Esophagus mucosa (tissue), 1 donor: ENCODE measurements around the gene NKAIN2. TPM values are rescaled to one million over a fixed set of nuclear protein-coding genes. Genes with fewer than 3 reads are reported as not detected.
A peak's percentile ranks its signal among the peaks of the same experiment; 100 is the strongest.

ENCODE experiments used
- ATAC-seq: fragments of 200-7000 bp; cut with Tn5 transposase; one replicate; pipeline ENCODE4 v1.9.1; 2020
- total RNA-seq: library from RNA; stranded (reverse); gene quantifications from one replicate; pipeline ENCODE4 v1.2.4, GENCODE V29; 2023
- donor health status: DM: yes; HTN: yes; CAD: no.

The NKAIN2 gene
- total RNA-seq: not detected

DNA sequence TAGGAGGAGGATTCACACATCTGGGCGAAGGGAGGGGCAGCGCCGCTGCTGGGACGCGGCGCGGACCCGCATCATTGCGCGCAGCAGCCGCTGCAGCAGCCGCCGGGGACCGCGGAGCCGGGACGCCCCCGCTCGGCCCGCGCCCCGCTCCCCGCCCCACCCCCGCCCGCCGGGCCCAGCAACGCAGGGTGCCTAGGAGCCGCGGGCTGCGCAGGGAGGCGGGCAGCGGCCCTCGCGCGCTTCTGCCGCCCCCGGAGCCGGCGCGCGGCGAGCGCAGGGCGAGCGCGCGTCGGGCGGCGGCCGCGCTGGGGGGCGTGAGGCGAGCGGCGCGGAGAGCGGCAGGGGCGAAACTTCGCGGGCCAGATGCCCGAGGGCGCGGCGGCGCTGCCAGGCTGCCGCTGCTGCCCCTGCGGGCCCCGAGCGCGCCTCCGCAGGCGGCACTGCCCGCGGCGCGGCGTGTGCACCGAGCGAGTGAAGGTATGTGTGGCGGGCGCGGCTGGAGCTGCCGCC lies at the start of gene NKAIN2:
TSS of gene NKAIN2 (plus strand) at position 362 of the 510 bp plus-strand sequence.
- ATAC-seq: no peak

DNA sequence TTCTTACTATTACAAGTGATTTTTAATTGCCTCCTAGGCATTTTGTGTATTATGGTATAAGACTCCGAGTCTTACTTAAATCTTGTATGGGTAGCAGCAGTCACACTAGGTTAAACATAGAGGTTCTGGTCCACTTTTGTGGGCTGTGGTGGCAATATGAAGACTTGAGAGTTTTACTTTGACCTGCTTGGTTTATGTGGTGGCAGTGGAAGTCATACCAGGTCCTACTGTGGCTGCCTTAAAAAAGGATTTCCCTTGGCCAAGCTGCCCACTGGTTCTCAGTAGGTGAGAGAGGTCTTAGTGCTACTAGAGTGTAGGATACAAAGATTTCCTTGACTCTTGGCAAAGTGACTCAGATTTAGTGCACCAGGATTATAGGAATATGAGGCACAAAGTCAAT lies 44.2 kb upstream of the NKAIN2 start:
- no peak for ATAC-seq

DNA sequence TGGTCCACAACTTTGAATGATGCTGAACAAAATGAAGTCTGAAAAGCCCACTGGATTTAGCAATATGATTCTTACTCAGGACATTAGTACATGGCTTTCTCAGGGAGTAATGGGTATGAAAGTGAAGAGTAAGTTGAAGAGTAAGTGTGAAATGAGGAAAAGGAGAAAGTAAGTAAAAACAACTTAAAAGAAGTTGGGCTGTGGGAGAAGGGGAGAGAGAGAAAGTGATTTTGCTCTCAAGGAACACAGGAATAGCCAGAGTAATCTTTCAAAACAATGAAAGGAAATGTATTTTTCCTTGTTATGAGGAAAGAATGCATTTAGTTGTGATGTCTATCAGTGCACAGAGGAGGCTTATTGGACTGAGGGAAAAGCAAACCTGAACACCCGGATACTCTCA lies 39.8 kb upstream of the NKAIN2 start:
- no peak for ATAC-seq

DNA sequence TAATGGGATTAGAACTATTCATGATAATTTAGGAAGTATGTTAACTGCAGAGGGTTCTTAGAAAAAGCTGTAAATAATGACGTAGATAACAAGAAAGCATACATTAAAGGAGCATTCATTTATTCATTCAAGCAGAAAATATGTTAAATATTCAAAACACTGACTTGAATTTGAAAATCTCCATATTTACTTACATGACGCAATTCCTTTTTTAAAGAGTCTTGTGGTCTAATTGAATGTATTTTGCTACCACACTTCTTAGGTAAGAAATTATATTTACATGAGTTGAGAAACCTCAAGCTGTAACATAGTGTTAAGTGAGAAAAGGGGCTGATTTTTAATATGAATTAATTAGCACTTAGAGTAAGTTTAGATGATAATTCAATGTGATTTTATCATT lies 38.9 kb upstream of the NKAIN2 start:
- no peak for ATAC-seq

DNA sequence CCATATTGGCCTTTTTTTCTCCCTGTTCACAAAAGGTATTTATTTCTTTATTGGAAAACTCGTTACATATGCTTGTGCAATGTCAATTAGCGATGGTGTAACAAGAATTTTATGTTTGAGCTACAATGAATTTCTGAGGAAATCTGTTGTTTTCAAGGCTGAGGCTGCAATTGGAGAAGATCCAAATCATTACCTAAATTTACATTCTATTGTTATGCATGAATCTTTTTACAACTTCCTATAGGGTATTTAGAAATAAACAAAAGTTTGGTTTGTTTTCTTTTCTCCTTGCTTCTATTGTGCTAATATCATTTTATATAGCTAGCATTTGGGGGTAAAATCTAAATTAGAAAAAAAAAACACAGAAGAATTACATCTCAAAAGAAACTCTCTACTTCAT lies 34.7 kb upstream of the NKAIN2 start:
- ATAC-seq: no peak

DNA sequence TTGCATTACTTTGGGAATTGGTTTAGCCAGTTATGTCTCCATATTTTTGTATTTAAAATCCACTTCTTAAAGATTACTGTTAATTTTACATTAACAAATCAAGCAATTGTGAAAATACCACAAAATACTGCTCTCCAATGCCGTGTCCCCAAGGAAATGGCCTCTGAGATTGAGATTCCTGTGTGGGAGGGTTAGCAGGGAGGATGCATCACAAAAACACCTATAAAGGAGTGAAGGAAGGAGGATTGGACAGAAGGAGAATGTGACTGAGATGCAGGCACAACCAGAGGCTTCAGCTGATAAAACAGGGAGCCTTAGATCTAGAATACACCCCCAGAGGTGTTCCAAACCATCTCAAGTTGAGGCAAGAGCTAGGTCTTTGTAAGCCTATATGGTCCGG lies 34.2 kb upstream of the NKAIN2 start:
- ATAC-seq: no peak

DNA sequence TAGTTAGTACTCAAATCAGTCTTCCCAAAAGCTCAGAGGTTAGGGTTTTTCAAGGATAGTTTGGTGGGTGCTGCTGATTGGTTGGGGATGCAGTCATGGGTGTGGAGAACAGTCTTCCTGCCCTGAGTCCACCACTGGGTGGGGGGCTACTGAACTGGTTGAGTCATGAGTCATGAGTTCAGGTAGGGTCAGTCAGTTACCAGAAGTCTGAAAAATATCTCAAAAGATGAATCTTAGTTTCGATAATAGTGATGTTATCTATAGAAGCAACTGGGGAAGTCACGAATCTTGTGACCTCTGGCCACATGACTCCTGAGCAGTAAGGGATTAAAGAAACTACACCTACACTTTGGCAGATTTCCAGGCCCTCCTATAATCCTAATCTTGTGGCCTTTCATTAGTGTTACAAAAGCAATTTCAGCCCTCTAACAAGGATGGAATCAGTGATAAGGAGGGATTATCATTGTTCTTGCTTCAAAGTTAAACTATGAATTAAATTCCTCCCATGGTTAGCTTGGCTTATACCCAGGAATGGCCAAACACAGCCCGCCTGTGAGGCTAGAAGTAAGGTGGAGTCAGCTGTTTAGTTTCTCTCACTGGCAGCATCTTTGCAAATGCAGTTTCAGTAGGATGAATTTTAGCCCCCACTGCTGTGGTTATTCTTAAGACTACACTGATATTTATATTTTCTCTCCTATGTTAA lies 33.3 kb upstream of the NKAIN2 start:
- ATAC-seq: no peak

DNA sequence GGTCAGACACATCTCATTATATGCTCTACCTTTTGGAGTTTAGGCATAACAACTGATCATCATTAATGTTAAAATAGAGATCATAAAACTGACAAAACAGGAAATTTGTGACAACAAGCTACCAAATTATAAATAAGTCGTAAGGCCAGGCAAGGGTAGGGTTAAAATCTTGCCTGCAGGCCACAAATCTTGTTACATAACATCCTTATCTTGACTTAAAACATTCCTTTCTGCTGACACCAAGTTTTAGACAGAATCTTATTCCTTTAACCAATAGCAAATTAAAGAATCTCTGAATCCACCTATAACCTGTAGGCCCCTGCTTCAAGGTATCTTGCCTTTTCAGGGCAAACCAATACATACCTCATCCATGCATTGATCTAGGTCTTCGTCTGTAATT lies 32.5 kb upstream of the NKAIN2 start:
- ATAC-seq: no peak

DNA sequence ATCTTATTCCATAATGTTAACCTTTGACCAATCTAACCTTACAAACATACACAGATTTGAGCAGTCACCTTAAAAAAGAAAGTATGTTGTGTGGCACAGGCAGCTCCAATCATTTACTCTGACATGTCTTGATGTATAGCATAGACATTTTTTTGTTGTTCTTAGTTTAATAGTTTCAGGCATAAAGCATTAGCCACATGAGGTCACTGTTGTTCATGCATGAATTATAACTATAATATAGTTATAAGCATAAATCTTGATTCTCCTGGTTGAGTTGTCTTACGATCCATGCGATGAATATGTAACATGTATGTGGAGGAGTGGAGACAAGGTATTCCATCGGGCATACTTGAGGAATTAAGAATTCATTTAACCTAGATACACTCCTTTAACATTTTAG lies 26.1 kb upstream of the NKAIN2 start:
- ATAC-seq: no peak

DNA sequence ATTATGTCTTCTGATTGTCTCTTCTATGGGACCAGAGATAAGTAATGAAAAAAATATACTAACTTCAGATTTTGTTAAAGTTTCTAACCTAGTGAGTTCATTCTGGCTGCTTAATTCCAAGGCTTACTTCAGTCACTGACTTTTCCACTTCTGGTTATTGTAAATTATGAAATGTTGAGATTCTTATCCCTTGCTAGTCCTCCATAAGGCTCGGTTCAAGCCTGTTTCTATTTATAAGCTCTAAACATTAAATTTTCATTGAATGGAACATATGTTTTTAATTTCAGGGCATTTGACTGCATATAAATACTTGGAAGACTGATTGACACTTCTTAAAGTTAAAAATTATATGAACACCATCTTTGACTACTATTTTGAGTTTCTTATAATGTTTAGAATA lies 23.6 kb upstream of the NKAIN2 start:
- ATAC-seq: no peak

DNA sequence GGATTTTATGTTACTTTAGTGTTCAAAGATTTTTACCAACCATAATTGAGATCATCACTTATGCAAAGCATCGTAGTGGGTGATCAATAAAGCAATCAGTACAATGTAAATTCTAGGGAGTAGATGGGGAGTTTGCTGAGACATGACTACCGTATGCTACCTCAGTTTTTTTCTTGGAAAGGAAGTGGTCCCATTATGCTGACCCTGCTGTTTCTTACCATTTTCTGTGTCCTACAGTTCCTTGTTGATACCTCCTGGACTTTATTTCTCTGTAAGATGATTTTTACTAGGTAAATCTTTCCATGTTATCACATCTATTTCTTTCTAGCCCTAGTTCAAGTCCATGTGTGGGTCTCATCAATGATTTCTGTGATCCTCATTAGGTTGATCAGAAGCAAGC lies 19.3 kb upstream of the NKAIN2 start:
- ATAC-seq: no peak

DNA sequence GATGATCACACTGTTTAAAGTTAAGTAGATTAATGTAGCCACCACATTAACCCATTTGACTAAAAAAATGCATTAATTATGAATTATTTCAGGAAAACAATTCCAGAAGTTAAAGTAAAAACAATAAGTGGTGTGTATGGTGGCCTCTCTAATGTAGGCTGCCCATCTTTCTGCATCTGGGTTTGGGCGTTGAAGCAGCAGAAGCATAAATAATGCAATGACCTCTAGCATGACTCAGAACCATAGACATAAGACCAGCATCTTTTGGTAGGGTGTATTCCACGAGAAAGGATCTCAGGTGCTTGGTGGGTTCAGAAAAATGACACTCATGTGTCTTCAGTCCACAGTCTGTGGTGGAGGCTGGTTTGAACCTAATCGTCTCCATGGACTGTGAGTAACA lies 18.6 kb upstream of the NKAIN2 start:
- ATAC-seq: no peak

DNA sequence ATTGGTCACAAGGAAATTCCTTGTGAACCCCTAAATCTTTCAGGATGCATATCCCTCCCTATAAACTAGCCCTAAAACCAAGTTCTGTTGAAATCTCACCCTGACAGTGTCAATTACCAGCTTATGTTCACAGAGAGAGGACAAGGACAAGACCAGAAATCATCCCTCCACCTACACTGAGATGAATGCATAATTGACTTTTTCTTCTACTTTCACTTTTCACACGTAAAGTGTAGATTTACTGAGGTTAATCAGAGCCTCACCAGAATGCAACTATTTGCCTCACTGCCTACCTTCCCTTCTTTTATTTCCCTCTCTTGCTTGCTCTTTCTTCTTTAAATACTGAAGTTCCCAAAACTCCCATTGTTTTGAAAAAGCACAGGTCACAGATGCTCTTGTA lies 15.3 kb upstream of the NKAIN2 start:
- no peak for ATAC-seq

DNA sequence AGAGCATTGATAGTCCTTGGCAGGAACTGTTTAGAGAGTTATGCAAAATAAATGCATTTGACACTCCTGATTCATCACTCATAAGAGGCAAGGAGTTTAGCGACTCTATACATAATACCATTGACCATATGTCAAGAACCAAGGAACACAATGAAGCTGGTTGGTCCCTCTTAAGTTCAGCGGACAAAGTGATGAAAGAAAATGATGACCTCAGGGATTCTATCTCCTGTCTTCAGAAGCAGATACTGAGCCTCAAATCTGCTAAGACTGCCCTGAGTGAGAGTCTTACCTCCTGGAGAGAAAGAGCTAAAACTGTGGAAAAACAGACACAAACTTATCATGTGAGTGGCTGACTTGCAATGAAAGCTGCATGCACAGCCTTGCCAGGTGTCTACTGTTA lies 9.5 kb upstream of the NKAIN2 start:
- ATAC-seq: no peak

DNA sequence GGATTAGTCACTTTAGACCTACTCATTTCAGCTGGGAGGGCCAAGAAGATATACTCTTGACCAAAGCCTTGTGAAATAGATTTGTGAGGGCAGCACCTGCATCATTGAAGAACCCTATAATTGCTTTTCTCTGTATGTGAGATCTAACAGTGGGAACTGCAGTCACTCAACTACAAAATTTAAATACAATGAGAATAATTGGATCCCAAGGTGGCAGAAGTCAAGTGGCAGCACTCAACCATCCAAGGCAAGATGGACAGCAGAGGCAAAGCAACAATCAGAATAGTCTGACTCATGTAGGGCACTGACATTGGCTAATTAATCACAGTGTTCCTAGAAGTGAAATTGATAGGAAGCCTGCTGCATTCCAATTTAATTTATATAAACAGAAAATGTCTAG lies 8.9 kb upstream of the NKAIN2 start:
- no peak for ATAC-seq

DNA sequence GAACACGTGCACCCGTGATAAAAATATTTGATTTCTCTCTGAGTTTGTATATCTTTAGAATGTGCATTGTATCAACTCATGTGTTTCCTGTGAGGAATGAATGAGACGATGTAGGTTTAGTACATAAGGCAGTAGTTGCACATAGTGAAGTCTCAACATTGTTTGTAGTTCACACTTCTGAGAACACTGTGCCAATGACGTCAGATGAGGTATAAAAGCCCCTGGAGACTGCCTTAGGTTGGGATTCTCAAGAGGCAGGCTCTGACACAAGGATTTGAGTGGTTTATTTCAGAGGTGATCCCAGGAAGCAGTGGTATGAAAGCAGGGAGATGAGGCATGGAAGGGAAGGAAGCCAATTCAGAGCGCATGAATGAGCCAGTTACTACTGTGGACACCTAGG lies 2.6 kb upstream of the NKAIN2 start:
- ATAC-seq: no peak

DNA sequence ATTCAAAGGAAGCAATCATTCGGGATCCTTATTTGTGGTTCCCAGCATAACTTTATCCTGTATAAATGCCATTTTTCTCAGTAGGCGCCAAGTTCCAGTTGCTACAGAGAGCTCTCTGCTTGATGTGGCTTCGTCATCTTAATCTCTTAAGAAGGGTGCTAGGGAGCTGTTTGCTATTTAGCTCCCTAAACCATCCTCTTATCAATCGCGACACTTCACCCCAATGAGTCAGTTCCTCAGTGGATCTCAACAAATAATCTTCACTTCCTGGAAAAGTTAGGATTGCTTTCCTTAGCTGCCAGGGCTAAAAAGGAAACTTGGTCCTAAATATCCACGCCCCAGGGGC lies 1.3 kb upstream of the NKAIN2 start:
- ATAC-seq: peak; percentile 22

DNA sequence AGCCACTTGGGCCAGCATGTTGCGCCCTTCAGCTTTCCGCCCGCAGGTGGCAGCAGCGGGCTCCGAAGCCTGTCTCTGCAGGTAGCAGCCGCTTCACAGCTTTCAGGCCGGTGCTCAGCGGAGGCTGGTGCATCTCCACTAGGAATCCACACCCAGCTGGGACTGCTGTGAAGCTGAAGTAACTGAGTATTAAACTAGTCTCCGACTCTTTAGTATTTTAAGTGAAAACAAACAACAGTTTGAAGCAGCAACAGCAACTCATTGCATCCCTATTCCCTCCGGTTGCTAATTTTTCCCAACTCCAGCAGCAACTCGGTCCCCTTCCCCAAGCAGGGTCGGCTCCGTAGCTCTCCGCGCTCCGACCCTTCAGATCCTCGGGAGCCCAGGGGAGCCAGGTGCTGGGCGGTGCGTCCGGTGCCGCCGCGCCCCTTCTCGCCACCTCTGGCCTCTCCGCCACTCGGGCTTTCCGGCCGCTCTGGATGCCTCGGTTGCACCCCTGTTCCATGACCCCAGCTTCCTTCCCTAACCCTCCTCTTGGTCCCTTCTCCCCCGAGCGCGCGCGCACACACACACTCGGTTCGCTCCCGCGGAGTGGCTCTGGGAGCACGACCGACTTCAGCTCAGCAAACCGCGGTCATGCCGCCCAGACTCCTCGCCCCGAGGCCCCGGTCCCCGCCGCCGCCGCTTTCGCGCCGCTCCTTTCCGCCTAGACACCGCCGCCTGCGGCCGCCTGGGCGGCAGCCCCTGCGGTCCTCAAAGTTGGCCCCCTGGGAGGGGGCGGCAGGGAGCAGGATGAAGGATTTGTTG lies 765 bp upstream of the NKAIN2 start:
- peak; percentile 97 for ATAC-seq

DNA sequence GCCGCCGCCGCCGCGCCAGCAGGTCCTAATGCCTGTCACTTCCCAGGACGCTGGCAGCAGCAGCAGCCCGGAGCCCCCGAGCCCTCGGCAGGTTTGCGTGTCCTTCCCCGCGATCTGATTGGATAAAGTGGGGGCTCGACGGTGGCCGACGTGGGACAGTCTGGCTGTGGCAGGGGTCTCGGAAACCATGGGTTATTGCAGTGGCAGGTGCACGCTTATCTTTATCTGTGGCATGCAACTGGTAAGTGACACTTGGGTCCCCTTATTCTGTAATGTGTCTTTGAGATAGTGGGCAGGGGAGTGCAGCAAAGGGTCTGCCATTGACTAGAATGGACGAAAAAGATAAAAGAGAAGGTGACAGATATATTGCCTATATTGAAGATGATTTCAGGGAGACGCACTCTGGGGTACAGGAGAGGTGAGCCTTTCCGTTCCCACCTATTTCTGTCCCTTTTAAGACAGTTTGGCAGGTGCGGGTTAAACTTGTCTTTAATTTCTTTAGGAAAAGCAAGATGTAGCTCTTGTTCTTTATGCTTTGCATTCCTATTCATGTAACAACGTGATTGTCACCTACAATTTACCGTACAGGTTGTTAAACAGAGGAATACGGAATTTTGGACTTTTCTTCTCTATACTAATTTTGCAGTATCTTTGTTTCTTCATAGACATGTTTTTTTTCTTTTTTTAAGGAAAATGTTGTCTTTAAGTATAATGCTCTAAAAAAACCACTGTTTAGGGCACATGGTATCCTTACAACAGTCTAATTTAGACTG lies 535 bp downstream of the NKAIN2 start:
- no peak for ATAC-seq

DNA sequence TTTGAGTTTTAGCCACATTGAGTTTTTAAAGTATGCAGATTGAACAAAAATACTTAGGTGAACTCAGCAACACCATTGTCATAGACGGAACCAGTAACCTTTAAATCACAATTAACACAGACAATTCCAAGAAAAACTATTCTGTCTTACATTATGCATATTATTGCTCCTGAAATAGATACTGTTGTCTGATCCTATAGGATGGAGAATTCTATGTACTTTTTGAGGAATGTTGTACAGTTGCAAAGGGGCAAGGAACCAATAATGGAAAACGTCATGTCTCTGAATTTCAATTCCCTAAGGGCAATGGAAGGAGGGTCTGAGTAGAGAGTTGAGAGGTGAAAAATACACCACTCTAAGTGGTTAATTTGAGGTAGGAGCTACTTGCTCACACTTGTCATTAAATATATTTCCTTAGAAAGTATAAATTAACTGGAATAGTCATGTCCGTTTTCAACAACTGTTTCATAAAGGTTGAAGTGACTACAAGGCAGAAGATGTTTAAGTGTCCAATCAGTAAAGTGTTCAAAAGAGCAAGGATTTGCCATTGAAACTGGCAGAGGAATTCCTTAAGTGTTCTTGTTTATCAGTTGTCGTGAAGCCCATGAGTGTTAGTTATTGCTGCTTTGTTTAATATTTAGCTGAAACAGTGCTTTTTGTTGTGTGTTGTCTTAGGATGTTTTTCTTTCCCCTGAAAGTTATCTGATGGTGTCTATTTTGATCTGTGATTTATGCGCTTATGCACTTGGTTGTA lies 1.3 kb downstream of the NKAIN2 start:
- no peak for ATAC-seq

DNA sequence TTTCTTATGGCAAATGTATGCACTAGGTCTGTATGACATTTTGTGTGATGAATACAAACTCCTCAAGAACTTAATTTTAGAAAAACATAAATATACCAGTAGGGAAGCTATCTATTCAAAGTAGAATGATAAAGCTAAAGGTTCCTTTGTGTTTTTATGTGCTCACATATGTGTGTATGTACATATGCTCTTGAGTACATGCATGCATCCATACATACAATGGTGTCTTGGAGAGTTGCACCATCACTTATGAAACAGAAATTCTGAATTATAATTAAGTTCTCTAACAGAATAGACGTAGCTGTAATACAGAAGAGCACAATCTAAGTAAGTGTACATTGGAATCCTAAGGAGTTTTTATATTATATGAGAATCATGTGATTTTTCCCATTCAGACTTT lies 2.3 kb downstream of the NKAIN2 start:
- no peak for ATAC-seq

DNA sequence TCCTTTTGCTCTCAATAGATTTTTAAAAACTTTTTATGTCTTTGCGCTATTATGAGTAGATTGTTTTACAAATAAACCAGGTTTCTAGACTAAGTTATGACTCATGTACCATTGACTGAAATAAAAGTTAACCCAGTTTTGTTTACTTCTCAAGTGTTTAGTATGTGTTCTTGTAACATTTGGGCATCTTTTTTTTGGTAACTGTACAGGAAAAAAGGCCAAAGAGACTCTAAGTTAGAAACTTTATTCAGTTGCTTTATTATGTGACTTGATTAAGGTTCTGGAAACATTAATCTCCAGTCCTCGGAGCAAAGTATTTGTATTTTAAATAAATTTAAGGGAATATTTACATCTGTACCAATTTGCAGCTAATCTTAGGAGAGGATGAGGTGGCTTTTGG lies 2.9 kb downstream of the NKAIN2 start:
- ATAC-seq: no peak

DNA sequence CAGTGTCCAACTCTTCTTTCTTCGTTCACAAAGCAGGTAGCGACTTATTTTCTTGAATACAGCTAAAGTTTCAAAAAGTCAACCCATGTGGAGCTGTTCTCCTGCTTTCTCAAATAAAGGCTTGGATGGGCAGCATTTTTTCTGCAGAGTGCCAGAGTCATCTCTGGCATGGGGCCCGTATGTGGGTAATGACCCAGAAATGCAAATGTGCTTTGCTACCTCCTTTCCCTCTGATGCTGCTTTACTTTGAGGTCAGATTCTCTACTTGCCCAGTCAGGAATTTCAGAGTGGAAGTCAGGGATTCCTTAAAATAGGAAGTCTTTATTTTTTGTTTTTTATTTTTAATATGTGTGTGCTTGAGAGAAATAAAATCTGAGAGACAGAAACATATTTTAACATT lies 4.9 kb downstream of the NKAIN2 start:
- ATAC-seq: no peak
